Fibroblast of lung (primary cell): ENCODE results near the gene CCDC18.

ENCODE experiments used
- CTCF ChIP-seq, 2 donors: IDR thresholded peaks in 1 of 2; conservative IDR thresholded peaks in 1 of 2; 1 replicate in 1 of 2; 2 replicates in 1 of 2; pipeline ENCODE4 v1.5.1; 2011 to 2012; ENCODE audit warnings: low read length in 2 of 2, control low read depth in 1 of 2, inconsistent platforms in 1 of 2, low read depth in 1 of 2, mild to moderate bottlenecking in 1 of 2
- EZH2 ChIP-seq: IDR thresholded peaks from 2 replicates; pipeline ENCODE4 v1.5.1; 2012; ENCODE audit warnings: low read length, control low read depth, mild to moderate bottlenecking; ENCODE audit errors: missing control alignments

DNA sequence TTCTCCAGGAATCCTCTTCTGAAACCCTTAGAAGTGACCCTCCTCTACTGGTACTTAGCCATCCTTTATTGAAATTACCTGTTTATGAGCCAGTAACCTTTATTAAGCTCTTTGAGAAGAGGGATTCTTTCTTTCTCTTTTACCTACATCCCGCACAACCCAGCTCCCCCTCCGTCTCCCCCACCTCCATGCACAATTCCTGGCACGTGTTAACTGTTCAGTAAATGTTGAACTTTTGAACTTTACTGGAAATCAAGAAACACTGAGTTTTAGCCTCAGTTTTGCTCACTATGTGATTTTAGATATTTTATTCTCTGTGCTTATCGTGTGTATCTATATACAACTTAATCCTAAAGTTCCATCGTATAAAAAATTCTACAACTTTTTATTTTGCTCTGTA is 2.1 kb upstream of the CCDC18 start:
- TF ChIP-seq EZH2: no peak
- no peak for TF ChIP-seq CTCF (conservative IDR thresholded peaks at IDR 0.05 in 1 of 2, IDR thresholded peaks at IDR 0.05 in 1 of 2; ENCODE audit: low read depth in 1 of 2, low read length in 2 of 2)
